Hepatocyte (in vitro differentiated cells): ENCODE results near the gene DDR2.
"Not testable (repeated sequence)": the region's sequence is repeated elsewhere in the genome, so short reads cannot be mapped to it uniquely, and the experiment has no call there.

Source experiments
- CTCF ChIP-seq: fragments of 200-600 bp; sonication (generic); IDR thresholded peaks from 2 replicates; pipeline ENCODE4 v1.5.1; 2016; ENCODE audit warnings: antibody characterized with exemption, mild to moderate bottlenecking; ENCODE audit not compliant: poor library complexity
- EZH2phosphoT487 ChIP-seq: fragments of 200-600 bp; sonication (generic); IDR thresholded peaks from one replicate; pipeline ENCODE4 v1.6.1; 2018; ENCODE audit warnings: antibody characterized with exemption, mild to moderate bottlenecking, low read depth, moderate library complexity; ENCODE audit not compliant: unreplicated experiment, severe bottlenecking

GRCh38 chr1:162818136-162818535, 185.9 kb downstream of the DDR2 start:
- TF ChIP-seq CTCF, EZH2phosphoT487: not testable (repeated sequence)
